A673 (cell line): ENCODE results near the gene SLC10A3. TPM values are rescaled to one million over a fixed set of nuclear protein-coding genes. Genes with fewer than 3 reads are reported as not detected.

Source experiments
- BruUV-seq: library from RNA; stranded (reverse); fragments of 400-500 nt; replicated peaks from 2 replicates; lab custom pipeline; 2021; lab: Mats Ljungman, UMichigan
- CTCF ChIA-PET: fragments of 300-600 bp; sonication (Branson Sonifier 250); formaldehyde crosslinking; loops from one replicate; lab custom pipeline; 2022; ENCODE audit warnings: antibody characterized with exemption; lab: Charles Lee
- POLR2A ChIA-PET: fragments of 300-600 bp; sonication (Branson Sonifier 250); formaldehyde crosslinking; loops from one replicate; lab custom pipeline; 2022; ENCODE audit warnings: antibody characterized with exemption; ENCODE audit not compliant: low non-redundant PET; lab: Charles Lee
- DNase-seq: peaks from one replicate; pipeline ENCODE4 v3.0.0-alpha.2; 2015; ENCODE audit warnings: low spot score
- H3K27ac ChIP-seq: fragments of 200-600 bp; sonication (generic); 2 replicates; pipeline ENCODE4 v1.5.1; 2016; ENCODE audit warnings: mixed run types, low read depth, mild to moderate bottlenecking, mixed read lengths, antibody characterized with exemption, low read length; ENCODE audit not compliant: poor library complexity, severe bottlenecking
- H3K27me3 ChIP-seq: fragments of 200-600 bp; sonication (generic); replicated peaks from 2 replicates; pipeline ENCODE4 v1.6.1; 2017; ENCODE audit warnings: mixed run types, low read depth, mild to moderate bottlenecking, mixed read lengths, antibody characterized with exemption, low read length; ENCODE audit not compliant: insufficient read depth, poor library complexity
- H3K36me3 ChIP-seq: fragments of 200-600 bp; sonication (generic); 2 replicates; pipeline ENCODE4 v1.6.1; 2016; ENCODE audit warnings: mixed run types, mild to moderate bottlenecking, mixed read lengths, antibody characterized with exemption, low read length; ENCODE audit not compliant: insufficient read depth, poor library complexity, severe bottlenecking
- H3K4me1 ChIP-seq: fragments of 200-600 bp; sonication (generic); 2 replicates; pipeline ENCODE4 v1.6.1; 2017; ENCODE audit warnings: mixed run types, mild to moderate bottlenecking, mixed read lengths, antibody characterized with exemption, low read length; ENCODE audit not compliant: insufficient read depth, poor library complexity, severe bottlenecking
- H3K4me3 ChIP-seq: fragments of 200-600 bp; sonication (generic); 2 replicates; pipeline ENCODE4 v1.5.1; 2016; ENCODE audit warnings: low read depth, mixed run types, mild to moderate bottlenecking, mixed read lengths, low read length; ENCODE audit not compliant: poor library complexity, severe bottlenecking
- H3K9me3 ChIP-seq: fragments of 200-600 bp; sonication (generic); 2 replicates; pipeline ENCODE4 v1.6.1; 2016; ENCODE audit warnings: mixed run types, low read depth, mild to moderate bottlenecking, mixed read lengths, antibody characterized with exemption, low read length; ENCODE audit not compliant: poor library complexity, severe bottlenecking
- CTCF ChIP-seq: fragments of 300-800, 200-600 bp; sonication (generic); conservative IDR thresholded peaks from 2 replicates; pipeline ENCODE4 v1.5.1; 2017; ENCODE audit warnings: low read depth, mild to moderate bottlenecking, antibody characterized with exemption, low read length, moderate library complexity, mixed read lengths
- EZH2 ChIP-seq: fragments of 200-600 bp; sonication (generic); IDR thresholded peaks from 2 replicates; pipeline ENCODE4 v1.6.1; 2017; ENCODE audit warnings: borderline replicate concordance, low read depth, mild to moderate bottlenecking, mixed read lengths, antibody characterized with exemption, low read length; ENCODE audit not compliant: poor library complexity, severe bottlenecking
- intact Hi-C: fragments of 100-400 bp; cut with micrococcal nuclease; formaldehyde crosslinking; loops from one replicate; pipeline ENCODE4 v1.10.0; 2022; ENCODE audit not compliant: unreplicated experiment
- total RNA-seq: library from RNA; stranded (reverse); gene quantifications from 2 replicates; pipeline ENCODE4 v1.2.3, GENCODE V29; 2021

The SLC10A3 gene
- total RNA-seq, 1 experiment from 2014 or later, result 9.7 TPM

GRCh38 chrX:154463611-154464220 is 26.7 kb downstream of the SLC10A3 start:
- DNase-seq, result no peak
- Histone ChIP-seq H3K27ac (no peak overlapping the region), H3K9me3 (no peaks in the 10 kb centered on the region), H3K4me1 (no peaks in the 10 kb centered on the region), H3K4me3 (no peak overlapping the region), H3K27me3 (no peaks in the 10 kb centered on the region), H3K36me3 (peaks cover 10% of the 10 kb centered on the region)
- BruUV-seq, result no TSS peak
- CTCF ChIA-PET, result no interaction called here
- TF ChIP-seq CTCF, result no peak
- TF ChIP-seq EZH2, result no peak
- intact Hi-C loops, result no loop called here
- POLR2A ChIA-PET, result no interaction called here

DNA sequence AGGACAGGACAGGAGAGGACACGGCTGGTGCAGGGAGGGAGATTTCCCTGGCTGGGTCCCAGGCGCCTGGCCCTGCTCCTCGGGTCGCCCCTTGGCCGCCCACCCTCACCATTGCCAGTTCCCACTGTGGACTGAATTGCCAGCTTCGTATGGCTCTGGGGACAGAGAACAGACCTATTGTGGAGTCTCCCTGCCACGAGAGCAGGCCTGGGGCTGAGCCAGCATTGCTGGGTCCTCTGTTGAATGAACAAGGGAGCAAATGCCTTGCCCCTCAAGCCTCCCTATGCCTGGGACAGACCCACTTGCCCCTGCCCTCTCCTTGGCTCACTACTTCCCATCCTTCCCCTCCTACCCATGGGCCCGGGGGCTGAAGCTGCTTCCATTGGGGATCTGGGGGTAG is 28.0 kb downstream of the SLC10A3 start:
- no peak for TF ChIP-seq CTCF
- no peak for TF ChIP-seq EZH2
- POLR2A ChIA-PET, result interaction anchor here (0.5 kb wide), 1 partner anchor 39 kb away, joined by 16 read pairs; no protein-coding TSS in a partner anchor
- no peak overlapping the region for H3K4me3 ChIP-seq
- no peaks in the 10 kb centered on the region for H3K9me3 ChIP-seq
- no peaks in the 10 kb centered on the region for H3K27me3 ChIP-seq
- no peak overlapping the region for H3K27ac ChIP-seq
- intact Hi-C loops, result no loop called here
- peaks cover 5% of the 10 kb centered on the region for H3K36me3 ChIP-seq
- H3K4me1 ChIP-seq, result no peaks in the 10 kb centered on the region
- no TSS peak for BruUV-seq
- CTCF ChIA-PET, result no interaction called here
- no peak for DNase-seq

GRCh38 chrX:154460326-154460725 is 30.1 kb downstream of the SLC10A3 start:
- H3K4me3 ChIP-seq, result no peak overlapping the region

More at GRCh38 chrX:154460326-154460725, 30.1 kb downstream of the SLC10A3 start:
- ChIA-PET CTCF (no interaction called here), POLR2A (no interaction called here)
- Histone ChIP-seq H3K36me3 (peaks cover 5% of the 10 kb centered on the region), H3K9me3 (no peaks in the 10 kb centered on the region), H3K27ac (no peak overlapping the region), H3K27me3 (no peaks in the 10 kb centered on the region), H3K4me1 (no peaks in the 10 kb centered on the region)
- DNase-seq, result no peak
- BruUV-seq, result no TSS peak
- intact Hi-C loops, result no loop called here
- TF ChIP-seq EZH2 (no peak), CTCF (no peak)
